Measurements from ENCODE around the gene SUSD3. TPM values are rescaled to one million over a fixed set of nuclear protein-coding genes. Genes with fewer than 3 reads are reported as not detected.

SUSD3 gene
- total and polyA plus RNA-seq, 2 donors from 2014 or later, result 12.2 to 34.6 TPM

DNA sequence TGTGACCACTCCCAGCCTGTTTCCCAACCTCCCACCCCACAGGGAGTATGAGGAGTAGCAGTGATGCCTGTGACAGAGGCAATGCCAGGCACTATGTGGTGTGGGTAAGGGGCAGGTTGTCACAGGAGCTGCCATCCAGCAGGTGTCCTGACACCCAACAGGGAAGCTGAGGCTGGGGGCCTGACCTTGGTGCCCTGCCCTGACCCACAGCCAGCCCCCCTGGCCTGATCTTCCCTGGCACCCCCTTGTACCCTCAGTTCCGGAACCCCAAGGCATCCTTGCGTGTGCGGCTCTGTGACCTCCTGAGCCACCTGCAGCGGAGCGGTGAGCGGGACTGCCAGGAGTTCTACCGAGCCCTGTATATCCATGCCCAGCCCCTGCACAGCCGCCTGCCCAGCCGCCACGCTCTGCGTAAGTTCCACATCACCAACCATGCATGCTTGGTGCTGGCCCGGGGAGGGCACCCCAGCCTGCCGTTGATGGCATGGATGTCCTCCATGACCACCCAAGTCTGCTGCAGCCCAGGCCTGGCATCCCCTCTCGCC lies 51.9 kb downstream of the SUSD3 start:
- DNase-seq, result peak in 2 of 5 donors; percentile 47 to 71
- peaks cover 0 to 3% (median 2%) of the 10 kb centered on the region in 3 donors for H3K4me1 ChIP-seq (ENCODE audit: control insufficient read depth in 2 of 3, insufficient read depth in 2 of 3, low read depth in 1 of 3, low read length in 3 of 3)

DNA sequence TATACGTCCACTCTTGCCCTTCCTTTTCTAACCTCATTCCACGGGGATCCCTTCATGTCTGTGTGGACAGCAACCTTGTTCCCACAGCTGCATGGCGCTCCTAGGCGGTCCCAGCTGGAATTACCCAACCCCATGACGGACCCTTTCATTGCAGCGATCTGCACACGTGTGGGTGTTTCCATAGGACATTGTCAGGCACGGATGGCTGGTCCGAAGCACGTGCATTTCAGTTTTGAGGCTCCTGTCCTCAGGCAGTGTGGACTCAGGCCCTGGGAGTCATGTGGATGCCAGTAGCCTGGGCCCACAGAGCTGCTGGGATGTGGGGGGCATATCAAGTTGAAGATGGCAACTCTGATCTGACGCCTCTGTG lies 52.5 kb downstream of the SUSD3 start:
- no peaks in the 10 kb centered on the region for H3K27me3 ChIP-seq (ENCODE audit: control insufficient read depth, insufficient read depth, low read length)
- FAIRE-seq (no peak), DNase-seq (peak in 2 of 5 donors; percentile 11 to 50)
- no peaks in the 10 kb centered on the region for H3K9me3 ChIP-seq (ENCODE audit: control insufficient read depth in 2 of 3, insufficient read depth in 1 of 3, low read length in 3 of 3)
- no peak overlapping the region for H3K9ac ChIP-seq (ENCODE audit: low read length in 3 of 3)
- H3K4me3 ChIP-seq (ENCODE audit: low read length in 3 of 3), result no peak overlapping the region
- H3K27ac ChIP-seq (ENCODE audit: low read depth in 2 of 2, low read length in 2 of 2), result no peak overlapping the region
- TF ChIP-seq, protein P1, sequence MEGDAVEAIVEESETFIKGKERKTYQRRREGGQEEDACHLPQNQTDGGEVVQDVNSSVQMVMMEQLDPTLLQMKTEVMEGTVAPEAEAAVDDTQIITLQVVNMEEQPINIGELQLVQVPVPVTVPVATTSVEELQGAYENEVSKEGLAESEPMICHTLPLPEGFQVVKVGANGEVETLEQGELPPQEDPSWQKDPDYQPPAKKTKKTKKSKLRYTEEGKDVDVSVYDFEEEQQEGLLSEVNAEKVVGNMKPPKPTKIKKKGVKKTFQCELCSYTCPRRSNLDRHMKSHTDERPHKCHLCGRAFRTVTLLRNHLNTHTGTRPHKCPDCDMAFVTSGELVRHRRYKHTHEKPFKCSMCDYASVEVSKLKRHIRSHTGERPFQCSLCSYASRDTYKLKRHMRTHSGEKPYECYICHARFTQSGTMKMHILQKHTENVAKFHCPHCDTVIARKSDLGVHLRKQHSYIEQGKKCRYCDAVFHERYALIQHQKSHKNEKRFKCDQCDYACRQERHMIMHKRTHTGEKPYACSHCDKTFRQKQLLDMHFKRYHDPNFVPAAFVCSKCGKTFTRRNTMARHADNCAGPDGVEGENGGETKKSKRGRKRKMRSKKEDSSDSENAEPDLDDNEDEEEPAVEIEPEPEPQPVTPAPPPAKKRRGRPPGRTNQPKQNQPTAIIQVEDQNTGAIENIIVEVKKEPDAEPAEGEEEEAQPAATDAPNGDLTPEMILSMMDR (IDR thresholded peaks at IDR 0.05; ENCODE audit: borderline replicate concordance, extremely low read depth, insufficient read depth), result no peak
- H3K4me1 ChIP-seq (ENCODE audit: control insufficient read depth in 2 of 3, insufficient read depth in 2 of 3, low read depth in 1 of 3, low read length in 3 of 3), result peaks cover 0 to 3% (median 3%) of the 10 kb centered on the region in 3 donors
- intact Hi-C loops (cut with DNase I), result no loop called here
- H3K36me3 ChIP-seq (ENCODE audit: control insufficient read depth in 2 of 3, insufficient read depth in 3 of 3, low read length in 3 of 3), result peaks cover 0 to 8% (median 0%) of the 10 kb centered on the region in 3 donors

More for the DNA sequence above, 51.9 kb downstream of the SUSD3 start:
- H3K27ac ChIP-seq (ENCODE audit: low read depth in 2 of 2, low read length in 2 of 2), result no peak overlapping the region
- no peak for FAIRE-seq
- no peak overlapping the region for H3K9ac ChIP-seq (ENCODE audit: low read length in 3 of 3)
- TF ChIP-seq, protein P1 (IDR thresholded peaks at IDR 0.05; ENCODE audit: borderline replicate concordance, extremely low read depth, insufficient read depth), result no peak
- intact Hi-C loops (cut with DNase I), result no loop called here
- H3K36me3 ChIP-seq (ENCODE audit: control insufficient read depth in 2 of 3, insufficient read depth in 3 of 3, low read length in 3 of 3), result peaks cover 0 to 8% (median 0%) of the 10 kb centered on the region in 3 donors
- H3K9me3 ChIP-seq (ENCODE audit: control insufficient read depth in 2 of 3, insufficient read depth in 1 of 3, low read length in 3 of 3), result no peaks in the 10 kb centered on the region
- H3K4me3 ChIP-seq (ENCODE audit: low read length in 3 of 3), result no peak overlapping the region
- no peaks in the 10 kb centered on the region for H3K27me3 ChIP-seq (ENCODE audit: control insufficient read depth, insufficient read depth, low read length)

DNA sequence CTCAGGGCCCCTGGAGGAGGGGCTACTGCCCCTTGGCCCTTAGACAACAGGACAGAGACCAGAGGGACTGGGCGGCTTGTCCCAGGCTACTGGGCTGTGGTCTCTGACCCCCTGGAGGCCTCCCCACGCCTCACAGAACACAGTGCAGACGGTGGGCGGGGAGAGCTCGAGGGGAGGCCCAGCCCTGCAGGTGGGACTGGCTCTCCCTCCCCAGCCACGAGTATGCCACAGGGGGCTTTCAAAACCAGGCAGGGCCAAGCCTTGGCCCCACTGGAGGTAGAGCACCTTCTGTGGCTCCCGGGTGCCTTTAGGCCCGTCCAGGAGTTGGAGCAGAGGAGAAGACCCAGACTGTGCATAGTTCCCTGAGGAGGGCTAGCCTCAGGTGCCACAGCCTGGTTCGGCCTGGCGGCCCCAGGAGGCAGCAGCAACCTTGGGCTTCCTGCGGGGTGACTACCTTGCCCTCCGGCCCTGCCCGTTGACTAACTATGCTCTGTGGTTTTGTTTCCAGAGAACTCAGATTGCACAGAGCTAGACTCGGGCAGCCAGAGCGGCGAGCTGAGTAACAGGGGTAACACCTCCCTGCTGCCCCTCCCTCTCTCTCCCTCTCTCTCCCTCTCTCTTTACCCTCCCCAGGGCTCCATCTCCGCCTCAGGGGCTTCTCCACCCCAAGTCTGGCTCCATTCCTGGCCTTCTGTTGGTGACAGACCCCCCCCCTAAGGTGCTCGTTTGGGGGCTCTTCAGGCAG lies 53.0 kb downstream of the SUSD3 start:
- TF ChIP-seq, protein P1 (IDR thresholded peaks at IDR 0.05; ENCODE audit: borderline replicate concordance, extremely low read depth, insufficient read depth), result no peak
- DNase-seq, result peak in 3 of 5 donors; percentile 8 to 74 (median 42)
- Histone ChIP-seq H3K27ac (ENCODE audit: low read depth in 2 of 2, low read length in 2 of 2) (no peak overlapping the region), H3K4me3 (ENCODE audit: low read length in 3 of 3) (no peak overlapping the region), H3K9me3 (ENCODE audit: control insufficient read depth in 2 of 3, insufficient read depth in 1 of 3, low read length in 3 of 3) (no peaks in the 10 kb centered on the region), H3K36me3 (ENCODE audit: control insufficient read depth in 2 of 3, insufficient read depth in 3 of 3, low read length in 3 of 3) (peaks cover 0 to 8% (median 0%) of the 10 kb centered on the region in 3 donors), H3K4me1 (ENCODE audit: control insufficient read depth in 2 of 3, insufficient read depth in 2 of 3, low read depth in 1 of 3, low read length in 3 of 3) (peaks cover 0 to 8% (median 8%) of the 10 kb centered on the region in 3 donors), H3K27me3 (ENCODE audit: control insufficient read depth, insufficient read depth, low read length) (no peaks in the 10 kb centered on the region), H3K9ac (ENCODE audit: low read length in 3 of 3) (no peak overlapping the region)
- intact Hi-C loops (cut with DNase I), result no loop called here
- FAIRE-seq, result no peak

Data from kidney (tissue), 14 donors.